T-helper 1 cell treated with Interleukin-12 subunit alpha and Interleukin-12 subunit beta and Interleukin-4 antibody, amounts not matched to agents 30 μg/mL and 1 μg/mL, for 36 hours (primary cell): ENCODE results near the gene SLC17A5.
A peak's percentile ranks its signal among the peaks of the same experiment; 100 is the strongest.
"Not testable (repeated sequence)": the region's sequence is repeated elsewhere in the genome, so short reads cannot be mapped to it uniquely, and the experiment has no call there.

Experiments
- H3K27ac Mint-ChIP-seq: one replicate; pipeline ENCODE4 v1.8.0; 2021; ENCODE audit warnings: mild to moderate bottlenecking, mixed read lengths
- H3K27me3 Mint-ChIP-seq: one replicate; pipeline ENCODE4 v1.8.0; 2021; ENCODE audit warnings: low read depth, mixed read lengths
- H3K36me3 Mint-ChIP-seq: one replicate; pipeline ENCODE4 v1.8.0; 2021; ENCODE audit warnings: low read depth, mixed read lengths
- H3K4me1 Mint-ChIP-seq: one replicate; pipeline ENCODE4 v1.8.0; 2021; ENCODE audit warnings: low read depth, mixed read lengths
- H3K4me3 Mint-ChIP-seq: one replicate; pipeline ENCODE4 v1.8.0; 2021; ENCODE audit warnings: mild to moderate bottlenecking, moderate library complexity, mixed read lengths
- H3K9me3 Mint-ChIP-seq: one replicate; pipeline ENCODE4 v1.8.0; 2021; ENCODE audit warnings: mixed read lengths

Gene SLC17A5

DNA sequence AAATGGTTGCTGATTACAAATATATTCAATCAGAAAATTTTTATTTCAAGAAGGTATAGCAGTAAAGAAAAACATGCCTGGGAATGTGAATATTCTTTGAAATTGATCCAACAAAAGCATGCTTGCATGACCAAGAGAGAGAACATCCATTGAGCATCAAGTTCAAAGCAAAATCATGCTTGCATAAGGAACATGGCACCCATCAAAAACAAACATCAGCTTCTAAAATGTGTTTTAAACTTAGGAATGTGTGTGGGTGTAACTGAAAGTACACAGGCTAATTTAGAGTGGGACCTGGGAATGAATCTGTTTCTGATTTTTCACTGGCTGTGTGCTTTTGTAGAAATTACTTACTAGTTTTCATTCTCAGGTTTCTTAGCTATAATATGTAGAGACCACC is 5.6 kb downstream of the SLC17A5 start:
- Mint-ChIP-seq H3K36me3 (peaks cover 13% of the 10 kb centered on the region), H3K27ac (no peak overlapping the region), H3K4me1 (peaks cover 16% of the 10 kb centered on the region), H3K9me3 (no peaks in the 10 kb centered on the region), H3K4me3 (no peak overlapping the region), H3K27me3 (no peaks in the 10 kb centered on the region)

DNA sequence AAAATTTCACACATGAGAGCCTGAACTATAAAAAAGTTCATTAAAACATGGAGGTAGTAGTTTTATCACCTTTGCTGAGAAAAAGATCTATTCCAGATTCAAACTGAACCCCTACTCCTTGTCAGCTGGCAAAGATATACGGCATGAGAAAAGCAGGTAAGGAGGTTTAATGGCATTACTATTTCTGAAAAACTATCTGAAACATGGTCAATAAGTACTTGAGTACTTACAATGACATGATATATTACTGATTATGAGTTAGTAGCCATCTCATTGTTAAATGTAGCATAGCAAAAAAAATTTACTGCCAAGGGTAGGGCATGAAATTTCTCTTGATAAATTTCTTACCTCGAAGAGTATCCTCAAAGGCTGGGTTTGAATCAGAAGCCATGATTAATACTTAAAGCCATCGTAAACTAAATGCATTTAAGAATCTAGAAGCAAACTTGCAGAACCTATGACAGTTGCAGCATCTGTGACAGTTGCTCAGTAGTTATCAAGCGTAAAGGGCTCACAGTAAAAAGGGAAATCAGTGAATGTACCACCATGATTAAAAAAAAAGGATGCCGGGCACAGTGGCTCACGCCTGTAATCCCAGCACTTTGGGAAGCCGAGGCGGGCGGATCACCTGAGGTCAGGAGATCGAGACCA is 8.7 kb downstream of the SLC17A5 start:
- peaks cover 7% of the 10 kb centered on the region for H3K4me1 Mint-ChIP-seq
- H3K9me3 Mint-ChIP-seq = no peaks in the 10 kb centered on the region
- peak overlapping the region; percentile 27 for H3K27ac Mint-ChIP-seq
- no peaks in the 10 kb centered on the region for H3K27me3 Mint-ChIP-seq
- H3K36me3 Mint-ChIP-seq = peaks cover 13% of the 10 kb centered on the region
- peak overlapping the region; percentile 77 for H3K4me3 Mint-ChIP-seq

GRCh38 chr6:73644030-73644429 is 9.8 kb downstream of the SLC17A5 start:
- Mint-ChIP-seq H3K4me3 (no peak overlapping the region), H3K4me1 (peaks cover 7% of the 10 kb centered on the region), H3K27ac (no peak overlapping the region), H3K27me3 (no peaks in the 10 kb centered on the region), H3K36me3 (peaks cover 12% of the 10 kb centered on the region), H3K9me3 (no peaks in the 10 kb centered on the region)

DNA sequence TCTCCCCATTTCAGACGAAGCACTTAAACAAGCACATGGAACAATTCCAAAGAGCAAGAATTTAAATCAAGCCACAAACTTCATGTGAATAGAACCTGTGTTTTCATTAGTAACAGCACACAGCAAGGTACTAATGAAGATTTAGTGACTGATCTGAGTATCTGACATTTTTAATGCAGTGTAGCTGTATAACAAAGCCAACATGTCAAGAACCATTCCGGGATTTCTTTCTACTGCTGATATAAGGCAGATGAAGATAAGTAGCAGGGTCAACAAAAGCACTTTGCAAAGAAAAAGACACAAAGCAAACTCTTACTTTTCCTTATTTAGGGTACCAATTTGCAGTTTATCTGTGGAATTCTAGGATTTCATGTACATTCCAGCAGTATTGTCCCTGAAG is 11.3 kb downstream of the SLC17A5 start:
- H3K36me3 Mint-ChIP-seq = peaks cover 15% of the 10 kb centered on the region
- no peak overlapping the region for H3K4me3 Mint-ChIP-seq
- H3K27ac Mint-ChIP-seq = no peak overlapping the region
- peaks cover 7% of the 10 kb centered on the region for H3K4me1 Mint-ChIP-seq
- H3K27me3 Mint-ChIP-seq = no peaks in the 10 kb centered on the region
- H3K9me3 Mint-ChIP-seq = no peaks in the 10 kb centered on the region

- Mint-ChIP-seq H3K27ac (no peak overlapping the region), H3K36me3 (peaks cover 15% of the 10 kb centered on the region)
Measured at GRCh38 chr6:73640179-73640750, 13.5 kb downstream of the SLC17A5 start.

GRCh38 chr6:73639040-73639439 is 14.8 kb downstream of the SLC17A5 start:
- no peak overlapping the region for H3K4me3 Mint-ChIP-seq
- H3K36me3 Mint-ChIP-seq = peaks cover 18% of the 10 kb centered on the region
- H3K27me3 Mint-ChIP-seq = no peaks in the 10 kb centered on the region
- H3K9me3 Mint-ChIP-seq = no peaks in the 10 kb centered on the region
- no peaks in the 10 kb centered on the region for H3K4me1 Mint-ChIP-seq
- H3K27ac Mint-ChIP-seq = no peak overlapping the region

More at GRCh38 chr6:73640179-73640750, 13.5 kb downstream of the SLC17A5 start:
- H3K4me3 Mint-ChIP-seq = no peak overlapping the region
- H3K4me1 Mint-ChIP-seq = peaks cover 4% of the 10 kb centered on the region
- H3K9me3 Mint-ChIP-seq = no peaks in the 10 kb centered on the region
- H3K27me3 Mint-ChIP-seq = no peaks in the 10 kb centered on the region

- no peaks in the 10 kb centered on the region for H3K9me3 Mint-ChIP-seq
- no peaks in the 10 kb centered on the region for H3K27me3 Mint-ChIP-seq
- H3K27ac Mint-ChIP-seq = no peak overlapping the region
- H3K4me1 Mint-ChIP-seq = no peaks in the 10 kb centered on the region
- no peak overlapping the region for H3K4me3 Mint-ChIP-seq
- H3K36me3 Mint-ChIP-seq = peaks cover 18% of the 10 kb centered on the region
Measured at GRCh38 chr6:73637404-73637803, 16.4 kb downstream of the SLC17A5 start.

- H3K4me3 Mint-ChIP-seq = no peak overlapping the region
- H3K4me1 Mint-ChIP-seq = no peaks in the 10 kb centered on the region
- H3K27ac Mint-ChIP-seq = no peak overlapping the region
- no peaks in the 10 kb centered on the region for H3K9me3 Mint-ChIP-seq
- H3K36me3 Mint-ChIP-seq = peaks cover 24% of the 10 kb centered on the region
- no peaks in the 10 kb centered on the region for H3K27me3 Mint-ChIP-seq
Measured at GRCh38 chr6:73636048-73636447, 17.7 kb downstream of the SLC17A5 start.

DNA sequence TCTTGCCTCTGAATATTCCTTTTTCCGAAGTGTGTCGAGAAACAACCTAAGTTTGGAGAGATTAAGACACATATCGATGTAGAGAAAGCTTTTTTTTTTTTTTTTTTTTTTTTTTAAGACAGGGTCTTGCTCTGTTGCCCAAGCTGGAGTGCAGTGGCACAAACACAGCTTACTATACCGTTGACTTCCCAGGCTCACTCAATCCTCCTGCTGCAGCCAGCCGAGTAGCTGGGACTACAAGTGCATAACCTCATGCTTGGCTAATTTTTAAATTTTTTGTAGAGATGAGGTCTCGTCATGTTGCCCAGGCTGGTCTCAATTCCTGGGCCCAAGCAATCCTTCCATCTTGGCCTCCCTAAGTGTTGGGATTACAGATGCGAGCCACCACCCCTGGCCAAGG is 21.4 kb downstream of the SLC17A5 start:
- Mint-ChIP-seq H3K36me3 (peaks cover 14% of the 10 kb centered on the region), H3K27ac (no peak overlapping the region), H3K27me3 (no peaks in the 10 kb centered on the region), H3K9me3 (no peaks in the 10 kb centered on the region), H3K4me1 (no peaks in the 10 kb centered on the region), H3K4me3 (no peak overlapping the region)

DNA sequence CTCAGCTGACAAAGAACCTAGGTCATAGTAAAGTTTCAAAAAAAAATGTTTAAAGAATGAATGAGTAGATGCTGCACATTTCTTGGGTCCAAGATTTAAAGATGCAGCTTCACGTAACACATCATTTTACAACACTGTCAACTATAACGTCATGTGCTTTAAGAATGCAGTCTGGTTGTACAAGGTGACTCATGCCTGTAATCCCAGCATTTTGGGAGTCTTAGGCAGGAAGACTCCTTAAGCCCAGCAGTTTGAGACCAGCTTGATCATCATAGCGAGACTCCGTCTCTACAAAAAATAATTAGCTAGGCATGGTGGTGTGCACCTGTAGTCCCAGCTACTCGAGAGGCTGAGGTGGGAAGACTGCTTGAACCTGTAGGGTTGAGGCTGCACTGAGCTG is 21.9 kb downstream of the SLC17A5 start:
- Mint-ChIP-seq H3K4me1 (no peaks in the 10 kb centered on the region), H3K36me3 (peaks cover 14% of the 10 kb centered on the region), H3K4me3 (no peak overlapping the region), H3K27me3 (no peaks in the 10 kb centered on the region), H3K9me3 (no peaks in the 10 kb centered on the region), H3K27ac (no peak overlapping the region)

- Mint-ChIP-seq H3K4me3 (no peak overlapping the region), H3K27ac (no peak overlapping the region), H3K27me3 (no peaks in the 10 kb centered on the region), H3K4me1 (peaks cover 4% of the 10 kb centered on the region), H3K9me3 (no peaks in the 10 kb centered on the region), H3K36me3 (peaks cover 14% of the 10 kb centered on the region)
Measured at GRCh38 chr6:73630401-73630800, 23.4 kb downstream of the SLC17A5 start.

DNA sequence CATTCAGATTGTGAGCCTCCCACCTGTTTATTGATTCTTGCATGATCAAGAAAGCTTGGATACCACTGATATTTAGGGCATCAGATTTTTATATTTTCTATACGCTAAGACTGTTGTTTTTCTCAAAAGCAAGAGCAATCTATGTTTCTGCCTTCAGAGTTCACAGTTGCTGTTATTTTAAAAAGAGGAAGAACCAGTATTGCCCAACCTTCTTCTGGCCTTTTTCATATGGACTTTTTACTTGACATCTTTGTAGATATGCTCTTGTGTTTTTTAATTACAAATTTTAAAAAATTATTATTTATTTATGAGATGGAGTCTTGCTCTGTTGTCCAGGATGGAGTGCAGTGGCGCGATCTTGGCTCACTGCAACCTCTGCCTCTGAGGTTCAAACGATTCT is 28.9 kb downstream of the SLC17A5 start:
- H3K4me3 Mint-ChIP-seq = no peak overlapping the region
- H3K4me1 Mint-ChIP-seq = peaks cover 4% of the 10 kb centered on the region
- no peaks in the 10 kb centered on the region for H3K27me3 Mint-ChIP-seq
- H3K9me3 Mint-ChIP-seq = no peaks in the 10 kb centered on the region
- H3K36me3 Mint-ChIP-seq = peaks cover 5% of the 10 kb centered on the region
- H3K27ac Mint-ChIP-seq = no peak overlapping the region

- not testable (repeated sequence) for H3K4me1 Mint-ChIP-seq, H3K36me3 Mint-ChIP-seq, H3K4me3 Mint-ChIP-seq, H3K27me3 Mint-ChIP-seq, H3K9me3 Mint-ChIP-seq, H3K27ac Mint-ChIP-seq
Measured at GRCh38 chr6:73623480-73623879, 30.3 kb downstream of the SLC17A5 start.

DNA sequence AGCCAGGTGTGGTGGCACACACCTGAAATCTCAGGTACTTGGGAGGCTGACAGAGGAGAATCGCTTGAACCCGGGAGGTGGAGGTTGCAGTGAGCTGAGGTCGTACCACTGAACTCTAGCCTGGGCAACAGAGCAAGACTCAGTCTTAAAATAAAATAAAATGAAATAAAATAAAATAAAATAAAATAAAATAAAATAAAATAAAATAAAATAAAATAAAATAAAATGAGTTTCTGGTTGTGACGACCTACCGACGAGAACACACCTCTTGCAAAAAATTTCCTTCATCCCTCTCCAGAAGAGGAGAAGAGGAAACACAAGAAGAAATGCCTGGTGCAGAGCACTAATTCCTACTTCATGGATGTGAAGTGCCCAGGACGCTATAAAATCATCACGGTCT is 35.7 kb downstream of the SLC17A5 start:
- not testable (repeated sequence) for H3K36me3 Mint-ChIP-seq, H3K4me1 Mint-ChIP-seq, H3K9me3 Mint-ChIP-seq, H3K27me3 Mint-ChIP-seq, H3K4me3 Mint-ChIP-seq, H3K27ac Mint-ChIP-seq

GRCh38 chr6:73614802-73615201 is 39.0 kb downstream of the SLC17A5 start:
- Mint-ChIP-seq H3K27me3 (no peaks in the 10 kb centered on the region), H3K4me1 (peaks cover 4% of the 10 kb centered on the region), H3K27ac (no peak overlapping the region), H3K4me3 (no peak overlapping the region), H3K36me3 (peaks cover 13% of the 10 kb centered on the region), H3K9me3 (no peaks in the 10 kb centered on the region)
